ENCODE data around the gene PSMB11. TPM values are rescaled to one million over a fixed set of nuclear protein-coding genes. Genes with fewer than 3 reads are reported as not detected.

PSMB11 gene
- total RNA-seq, 1 donor from 2014 or later, result not detected

- intact Hi-C loops (cut with micrococcal nuclease), result loop anchor here (2.0 kb wide), 1 partner anchor 32 kb away; no protein-coding TSS in a partner anchor
Observed at GRCh38 chr14:23076785-23077408, 34.9 kb downstream of the PSMB11 start.

DNA sequence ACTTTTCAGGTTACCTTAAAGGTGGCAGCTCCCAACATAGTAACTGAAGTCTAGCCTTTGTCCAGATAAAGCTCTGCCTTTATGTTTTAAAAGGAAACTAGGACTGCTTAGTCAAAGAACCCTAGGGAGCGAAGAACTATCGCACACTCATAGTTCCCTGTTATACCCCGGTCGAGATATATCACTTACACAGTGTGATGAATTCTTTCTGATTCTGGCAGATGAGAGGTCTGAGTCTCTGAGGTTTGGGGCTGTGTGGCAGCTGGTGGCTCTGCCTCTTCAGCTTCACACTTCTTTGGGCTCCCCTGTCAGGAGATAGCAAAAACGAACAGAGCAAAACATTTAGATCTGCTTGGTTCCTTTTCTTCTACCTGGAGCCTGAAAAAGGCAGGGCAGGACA lies 36.0 kb downstream of the PSMB11 start:
- intact Hi-C loops (cut with micrococcal nuclease), result loop anchor here (2.0 kb wide), 1 partner anchor 31 kb away; no protein-coding TSS in a partner anchor

DNA sequence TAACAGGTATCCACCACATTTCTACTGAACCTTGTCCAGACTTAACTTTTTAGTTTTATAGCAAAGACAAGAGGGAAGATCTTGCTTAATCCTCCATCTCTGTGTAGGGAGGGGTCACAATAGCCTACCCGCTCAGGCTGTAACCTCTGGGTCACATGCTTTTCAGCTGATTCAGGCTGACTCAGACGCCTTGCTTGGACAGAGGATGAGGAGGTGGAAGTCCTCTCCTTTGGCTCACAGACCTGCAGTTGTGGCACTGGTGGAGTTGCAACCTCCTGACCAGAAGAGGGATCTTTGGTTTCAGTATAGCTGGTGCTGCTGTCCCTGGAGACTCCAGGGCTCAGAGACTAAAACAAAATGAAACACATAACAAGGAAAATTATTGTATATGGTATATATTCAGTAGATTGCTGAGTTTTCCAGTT lies 36.7 kb downstream of the PSMB11 start:
- intact Hi-C loops (cut with micrococcal nuclease), result no loop called here

DNA sequence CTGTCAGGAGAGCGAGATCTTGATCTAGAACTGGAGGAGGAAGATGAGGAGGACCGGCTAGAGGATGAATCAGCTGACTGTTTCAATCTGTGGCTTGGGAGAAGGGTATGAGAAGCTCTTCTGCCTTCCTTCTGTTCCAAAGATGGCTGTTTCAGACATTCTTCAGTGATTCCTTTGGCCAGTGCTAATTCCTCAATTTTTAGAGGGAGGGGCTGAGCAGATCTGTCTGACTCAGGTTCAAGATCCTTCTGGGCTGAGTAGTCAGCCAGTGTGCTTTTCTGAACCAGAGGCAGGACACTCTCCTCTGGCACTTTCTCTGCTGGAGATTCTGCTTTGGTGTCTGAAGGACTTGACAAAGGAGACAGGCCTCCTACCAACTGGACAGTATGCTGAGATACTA lies 37.7 kb downstream of the PSMB11 start:
- intact Hi-C loops (cut with micrococcal nuclease), result no loop called here

DNA sequence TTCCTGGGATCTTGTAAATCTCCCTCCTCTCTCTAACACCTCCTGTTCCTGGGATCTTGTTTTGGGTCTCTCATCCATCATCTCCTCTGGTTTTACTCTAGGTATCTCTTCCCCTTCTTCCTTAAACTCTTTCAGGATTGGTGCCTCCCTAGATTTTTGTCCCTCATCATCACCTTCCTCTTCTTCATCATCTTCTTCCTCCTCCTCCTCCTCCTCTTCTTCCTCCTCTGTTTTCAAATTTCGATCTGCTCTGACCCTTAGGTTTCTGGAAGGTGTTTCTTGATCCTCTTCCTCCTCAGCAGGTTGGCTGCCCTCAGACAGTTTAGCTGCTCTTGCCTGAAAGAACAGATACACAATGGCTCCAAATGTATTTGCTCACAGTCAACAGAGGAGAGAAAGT lies 38.5 kb downstream of the PSMB11 start:
- intact Hi-C loops (cut with micrococcal nuclease), result no loop called here

GRCh38 chr14:23085458-23085857 lies 43.4 kb downstream of the PSMB11 start:
- intact Hi-C loops (cut with micrococcal nuclease), result no loop called here

GRCh38 chr14:23086565-23086964 lies 44.6 kb downstream of the PSMB11 start:
- intact Hi-C loops (cut with micrococcal nuclease), result no loop called here

GRCh38 chr14:23089498-23090253 lies 47.7 kb downstream of the PSMB11 start:
- intact Hi-C loops (cut with micrococcal nuclease), result loop anchor here (10.0 kb wide), 1 partner anchor 1355 kb away; the partner anchor contains the start of gene SDR39U1

DNA sequence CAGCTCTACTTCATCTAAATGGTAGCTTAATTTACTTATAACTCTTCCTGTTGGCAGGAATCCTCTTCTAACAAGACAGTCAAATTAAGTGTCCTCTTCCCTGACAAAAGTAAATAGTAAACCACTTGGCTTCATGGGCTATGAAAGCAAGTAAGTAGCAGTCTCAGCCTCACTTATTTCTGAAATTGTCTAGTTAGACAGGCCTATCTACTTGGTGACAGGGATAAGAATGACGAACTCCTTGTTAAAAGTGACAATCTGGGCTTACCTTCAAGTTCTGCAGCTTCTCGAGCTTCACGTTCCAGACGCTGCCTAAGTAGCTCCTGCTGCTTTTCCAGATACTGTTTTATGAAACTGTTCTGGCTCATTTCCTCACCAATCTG lies 48.2 kb downstream of the PSMB11 start:
- intact Hi-C loops (cut with micrococcal nuclease), result loop anchor here (10.0 kb wide), 1 partner anchor 1355 kb away; the partner anchor contains the start of gene SDR39U1

DNA sequence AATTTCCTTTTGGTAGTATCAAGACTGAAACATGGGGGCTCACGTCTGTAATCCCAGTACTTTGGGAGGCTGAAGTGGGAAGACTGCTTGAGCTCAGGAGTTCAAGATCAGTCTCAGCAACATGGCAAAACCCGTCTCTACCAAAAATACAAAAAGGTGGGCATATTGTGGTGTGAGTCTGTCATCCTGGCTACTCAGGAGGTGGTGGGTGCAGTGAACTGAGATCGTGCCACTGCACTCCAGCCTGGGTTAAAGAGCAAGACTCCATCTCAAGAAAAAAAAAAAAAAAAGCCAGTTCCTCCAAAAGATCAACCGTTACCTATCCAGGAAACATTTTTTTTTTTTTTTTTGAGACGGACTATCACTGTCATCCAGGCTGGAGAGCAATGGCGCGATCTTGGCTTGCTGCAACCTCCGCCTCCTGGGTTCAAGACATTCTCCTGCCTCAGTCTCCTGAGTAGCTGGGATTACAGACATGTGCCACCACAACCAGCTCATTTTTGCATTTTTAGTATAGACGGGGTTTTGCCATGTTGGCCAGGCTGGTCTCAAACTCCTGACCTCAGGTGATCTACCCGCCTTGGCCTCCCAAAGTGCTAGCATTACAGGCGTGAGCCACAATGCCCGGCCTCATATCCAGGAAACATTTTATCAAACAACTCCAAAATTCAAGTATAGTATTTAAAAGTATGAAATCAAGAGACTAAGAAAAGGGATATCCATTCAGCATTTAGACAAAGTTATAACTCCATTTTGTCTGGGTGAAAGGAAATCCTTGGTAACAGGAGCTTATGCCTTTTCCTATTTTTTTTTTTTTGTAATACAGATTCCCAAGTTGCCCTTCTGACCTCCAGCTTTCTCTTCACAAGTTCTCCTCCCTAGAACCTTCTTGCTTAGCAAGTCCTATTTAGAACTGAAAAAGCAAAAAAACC lies 49.5 kb downstream of the PSMB11 start:
- intact Hi-C loops (cut with micrococcal nuclease), result loop anchor here (10.0 kb wide), 1 partner anchor 1353 kb away; the partner anchor contains the start of gene SDR39U1

GRCh38 chr14:23093104-23093503 lies 51.1 kb downstream of the PSMB11 start:
- intact Hi-C loops (cut with micrococcal nuclease), result loop anchor here (10.0 kb wide), 1 partner anchor 1352 kb away; the partner anchor contains the start of gene SDR39U1

DNA sequence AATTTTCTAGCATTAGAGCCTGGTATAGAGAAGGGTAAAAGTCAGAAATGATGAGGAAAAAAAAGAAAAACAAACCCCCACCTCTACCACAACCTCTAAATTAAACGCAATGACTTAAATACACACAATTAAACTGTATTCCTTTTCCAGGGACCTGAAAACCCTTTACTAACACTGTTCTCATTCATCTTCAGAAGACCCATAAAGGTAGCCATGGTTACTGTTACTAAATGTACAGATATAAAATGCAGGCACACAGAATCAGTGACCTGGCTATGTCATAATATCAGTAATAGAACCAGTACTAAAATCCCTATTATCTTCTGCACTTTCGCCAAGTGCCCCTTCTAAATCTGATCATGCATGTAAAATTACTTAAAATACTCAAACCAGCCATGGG lies 51.5 kb downstream of the PSMB11 start:
- intact Hi-C loops (cut with micrococcal nuclease), result loop anchor here (10.0 kb wide), 1 partner anchor 1351 kb away; the partner anchor contains the start of gene SDR39U1

Other genes with a start within 250 kb of the PSMB11 start
- 0.54 TPM in 1 of 2 replicates, not detected in the other for gene SLC7A7, start 226.8 kb upstream of the PSMB11 start, total RNA-seq
- gene MRPL52, start 212.3 kb upstream of the PSMB11 start, total RNA-seq, result 136 and 138 TPM in 2 replicates
- gene MMP14, start 205.6 kb upstream of the PSMB11 start, total RNA-seq, result 2.1 and 3.2 TPM in 2 replicates
- gene LRP10, start 170.5 kb upstream of the PSMB11 start, total RNA-seq, result 78.4 and 82.0 TPM in 2 replicates
- gene REM2, start 159.0 kb upstream of the PSMB11 start, total RNA-seq, result 0.51 and 1.0 TPM in 2 replicates
- gene RBM23, start 123.1 kb upstream of the PSMB11 start, total RNA-seq, result 95.9 and 98.9 TPM in 2 replicates
- 80.5 and 88.4 TPM in 2 replicates for gene PRMT5, start 112.8 kb upstream of the PSMB11 start, total RNA-seq
- gene HAUS4, start 85.1 kb upstream of the PSMB11 start, total RNA-seq, result 38.0 and 45.4 TPM in 2 replicates
- gene AJUBA, start 59.7 kb upstream of the PSMB11 start, total RNA-seq, result 0.74 and 1.9 TPM in 2 replicates
- 9.3 and 10.1 TPM in 2 replicates for gene C14orf93, start 32.1 kb upstream of the PSMB11 start, total RNA-seq
- gene PSMB5, start 7.3 kb upstream of the PSMB11 start, total RNA-seq, result 73.1 and 73.6 TPM in 2 replicates
- 2.0 and 2.2 TPM in 2 replicates for gene CDH24, start 15.3 kb downstream of the PSMB11 start, total RNA-seq
- gene ACIN1, start 52.9 kb downstream of the PSMB11 start, total RNA-seq, result 219 and 223 TPM in 2 replicates
- 47.7 and 50.3 TPM in 2 replicates for gene C14orf119, start 53.3 kb downstream of the PSMB11 start, total RNA-seq
- gene CIROP, start 62.8 kb downstream of the PSMB11 start, total RNA-seq, result not detected in 2 replicates
- 0.34 TPM in 1 of 2 replicates, not detected in the other for gene CEBPE, start 77.0 kb downstream of the PSMB11 start, total RNA-seq
- 0.25 TPM in 1 of 2 replicates, not detected in the other for gene SLC7A8, start 141.4 kb downstream of the PSMB11 start, total RNA-seq
- not detected in 2 replicates for gene RNF212B, start 195.7 kb downstream of the PSMB11 start, total RNA-seq
- 11.9 and 13.6 TPM in 2 replicates for gene HOMEZ, start 243.9 kb downstream of the PSMB11 start, total RNA-seq

All from T-helper 1 cell treated with Interleukin-12 subunit alpha and Interleukin-12 subunit beta and Interleukin-4 antibody, amounts not matched to agents 30 ng/mL and 1 ng/mL, for 36 hours (primary cell).